T47D (cell line): Measurements from ENCODE around the gene GLUL.

Experiments
- DNase-seq, 2 experiments: peaks; one replicate each; pipeline versions ENCODE4 v3.0.0 to v3.0.0-alpha.2; 2011 to 2012; ENCODE audit warnings: low read depth in 1 of 2, low spot score in 1 of 2
- JUND ChIP-seq: IDR thresholded peaks from 2 replicates; pipeline ENCODE4 v1.6.1; 2012; ENCODE audit warnings: low read depth
- in situ Hi-C: cut with HindIII; loops from 2 replicates; pipeline ENCODE4 v1.10.0; 2016; ENCODE audit warnings: low sequenced_read_pairs, low pct_unique_long_range_greater_than_20kb

GLUL gene

GRCh38 chr1:182408435-182409075 lies 17.0 kb upstream of the GLUL start:
- TF ChIP-seq JUND: no peak
- DNase-seq: no peak
- in situ Hi-C loops: no loop called here

DNA sequence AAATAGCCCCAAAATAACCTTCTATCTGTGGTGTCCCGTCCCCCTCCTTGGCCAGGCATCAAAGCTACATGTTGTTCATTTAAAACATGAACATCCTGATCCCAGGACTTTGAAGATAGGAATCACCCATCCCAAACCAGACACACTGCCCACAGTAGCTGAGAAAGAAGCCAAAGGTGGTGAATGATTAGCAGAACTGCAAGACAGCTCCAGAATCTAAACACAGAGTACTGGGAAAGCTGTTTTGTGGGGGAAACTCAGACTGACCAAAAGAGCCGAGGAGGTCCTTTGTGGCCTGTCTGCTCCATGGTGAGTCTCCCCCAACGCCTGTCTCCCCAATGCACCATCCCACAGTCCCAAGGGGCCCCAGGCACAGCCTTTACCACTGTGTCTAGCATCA lies 16.1 kb upstream of the GLUL start:
- no peak for DNase-seq
- TF ChIP-seq JUND: no peak
- in situ Hi-C loops: no loop called here

DNA sequence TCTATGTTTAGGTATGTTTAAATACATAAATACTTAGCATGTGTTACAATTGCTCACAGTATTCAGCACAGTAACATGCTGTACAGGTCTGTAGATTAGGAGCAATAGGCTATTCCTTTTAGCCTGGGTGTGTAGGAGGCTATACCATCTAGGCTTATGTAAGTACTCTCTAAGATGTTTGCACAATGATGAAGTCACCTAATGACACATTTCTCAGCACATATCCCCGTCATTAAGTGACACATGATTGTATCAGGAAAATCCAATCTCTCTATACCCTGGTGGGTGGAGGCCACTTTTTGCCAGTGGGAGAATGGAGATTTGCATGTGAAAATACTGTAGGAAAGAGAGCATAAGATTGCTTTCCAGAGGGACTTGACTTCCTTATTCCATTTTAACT lies 14.4 kb upstream of the GLUL start:
- DNase-seq: no peak
- in situ Hi-C loops: no loop called here
- no peak for TF ChIP-seq JUND

DNA sequence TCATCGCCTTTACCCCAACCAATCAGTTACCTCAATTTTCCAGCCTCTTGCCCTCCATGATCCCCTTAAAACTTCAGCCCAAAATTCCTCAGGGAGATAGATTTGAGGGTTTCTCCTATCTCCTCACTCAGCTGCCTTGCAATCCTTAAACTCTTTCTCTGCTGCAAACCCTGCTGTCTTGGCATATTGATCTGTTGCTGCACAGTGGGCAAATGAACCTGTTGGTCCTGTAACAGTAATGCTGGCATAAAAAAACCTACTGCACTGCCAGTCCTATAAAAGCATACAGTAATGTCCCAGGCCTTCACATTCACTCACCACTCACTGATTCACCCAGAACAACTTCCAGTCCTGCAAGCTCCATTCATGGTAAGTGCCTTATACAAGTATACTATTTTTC lies 14.0 kb upstream of the GLUL start:
- DNase-seq: no peak
- no peak for TF ChIP-seq JUND
- in situ Hi-C loops: no loop called here

DNA sequence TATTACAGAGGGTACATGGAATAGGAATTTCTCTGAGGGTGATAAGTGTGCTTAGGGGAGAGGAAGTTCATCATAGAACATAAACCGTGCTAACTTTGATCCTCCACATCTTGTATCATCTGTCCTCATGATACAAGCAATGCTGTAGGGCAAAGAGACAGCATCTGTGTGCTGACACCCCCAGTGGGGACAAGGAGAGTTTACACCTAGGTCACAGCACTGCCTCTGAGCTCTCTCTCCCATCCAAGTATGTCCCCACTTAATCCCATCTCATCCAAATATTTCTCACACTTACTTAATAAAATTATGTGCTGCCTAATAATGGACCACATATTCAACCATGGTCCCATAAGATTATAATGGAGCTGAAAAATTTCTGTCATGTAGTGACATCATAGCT lies 13.2 kb upstream of the GLUL start:
- DNase-seq: no peak
- in situ Hi-C loops: no loop called here
- TF ChIP-seq JUND: no peak

- no peak for DNase-seq
- in situ Hi-C loops: no loop called here
- TF ChIP-seq JUND: no peak
These were observed 9.0 kb upstream of the GLUL start, which contains the start of gene TEDDM1 for GRCh38 chr1:182400567-182400966. TEDDM1 (minus strand) TSS chr1:182400667; CDS start chr1:182400485, 182 bp downstream.

DNA sequence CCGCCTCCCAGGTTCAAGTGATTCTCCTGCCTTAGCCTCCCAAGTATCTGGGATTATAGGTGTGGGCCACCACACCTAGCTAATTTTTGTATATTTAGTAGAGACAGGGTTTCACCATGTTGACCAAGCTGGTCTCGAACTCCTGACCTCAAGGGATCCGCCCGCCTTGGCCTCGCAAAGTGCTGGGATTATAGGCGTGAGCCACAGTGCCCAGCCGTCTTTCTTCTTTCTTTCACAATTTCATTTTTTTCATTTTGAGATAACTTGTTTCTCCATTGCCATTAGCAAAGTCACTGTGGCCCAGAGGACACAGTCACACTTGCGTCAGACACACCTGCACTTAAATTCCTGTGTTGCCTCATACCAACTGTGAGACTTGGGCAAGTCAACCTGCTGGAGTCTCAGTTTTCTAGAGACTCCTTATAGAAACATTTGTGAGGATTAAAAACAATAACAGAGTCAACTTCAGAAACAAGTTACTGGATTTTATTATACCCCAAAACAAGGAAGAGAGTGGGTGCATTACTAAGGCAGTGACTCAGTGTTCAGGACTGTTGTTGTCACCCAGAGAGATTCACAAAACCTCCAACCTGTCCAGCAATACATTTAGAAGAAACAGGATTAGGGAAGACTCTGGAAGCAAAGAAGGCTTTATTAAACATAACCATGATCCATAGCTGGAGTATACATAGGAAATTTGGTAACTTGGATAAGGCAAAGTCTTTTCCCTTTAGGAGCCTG lies 6.2 kb upstream of the GLUL start:
- no peak for TF ChIP-seq JUND
- peak in 1 of 2 experiments; percentile 61 for DNase-seq
- in situ Hi-C loops: no loop called here

DNA sequence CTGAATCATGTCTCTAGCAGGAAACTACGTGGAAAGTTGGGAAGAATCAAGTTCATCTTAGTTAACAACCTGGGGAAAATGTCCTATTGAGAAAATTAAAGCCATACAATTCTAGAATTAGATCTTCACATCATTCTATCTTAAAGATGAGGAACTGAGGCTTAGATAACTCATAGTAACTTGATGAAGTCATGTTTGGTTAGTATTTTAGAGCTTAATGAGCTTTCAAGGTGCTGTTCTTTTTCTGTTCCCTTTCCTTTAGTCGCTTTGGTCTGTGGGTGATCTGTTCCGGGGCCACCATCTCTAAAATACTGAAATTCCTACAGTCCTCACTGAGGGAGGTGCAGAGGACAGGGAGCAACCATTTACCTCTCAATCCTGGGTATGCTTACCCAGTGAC lies 4.3 kb upstream of the GLUL start:
- TF ChIP-seq JUND: no peak
- in situ Hi-C loops: no loop called here
- DNase-seq: no peak

DNA sequence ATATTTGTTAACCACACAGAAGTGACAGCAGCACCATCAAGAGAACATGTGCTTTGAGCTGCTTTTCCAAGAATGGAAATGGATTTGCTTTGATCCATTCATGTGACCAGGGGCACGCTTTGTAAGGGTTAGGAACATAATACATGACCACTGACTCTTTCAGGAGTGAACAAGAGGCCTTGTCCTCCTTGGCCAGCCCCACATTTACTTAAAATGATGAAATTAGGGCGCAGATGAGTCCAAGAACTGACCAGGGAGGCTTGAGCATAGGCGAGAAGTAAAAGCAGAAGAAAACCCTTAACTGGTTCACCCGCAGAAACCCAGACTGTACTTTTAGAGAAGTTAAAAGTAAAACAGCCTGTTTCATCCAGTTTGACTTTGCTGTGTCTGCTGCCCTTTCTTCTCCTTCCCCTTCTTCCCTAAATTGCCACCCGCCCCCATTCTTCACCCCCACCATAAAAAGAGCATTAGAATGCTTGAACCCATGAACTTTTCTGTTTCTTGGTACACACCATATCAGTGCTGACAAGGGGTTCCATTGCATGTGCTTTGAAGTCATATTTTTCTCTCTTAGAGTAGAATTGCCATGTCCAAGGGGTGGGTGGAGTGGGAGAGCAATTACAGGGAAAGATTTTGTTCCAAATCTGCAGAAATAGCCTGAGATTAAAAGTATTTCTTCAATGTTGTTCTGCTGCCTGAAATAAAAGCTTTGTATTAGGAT lies 2.6 kb upstream of the GLUL start:
- in situ Hi-C loops: no loop called here
- no peak for TF ChIP-seq JUND
- no peak for DNase-seq

GRCh38 chr1:182392050-182393028 lies 749 bp upstream of the GLUL start:
- peak; percentile 37 to 54 for DNase-seq
- in situ Hi-C loops: no loop called here
- TF ChIP-seq JUND: no peak

DNA sequence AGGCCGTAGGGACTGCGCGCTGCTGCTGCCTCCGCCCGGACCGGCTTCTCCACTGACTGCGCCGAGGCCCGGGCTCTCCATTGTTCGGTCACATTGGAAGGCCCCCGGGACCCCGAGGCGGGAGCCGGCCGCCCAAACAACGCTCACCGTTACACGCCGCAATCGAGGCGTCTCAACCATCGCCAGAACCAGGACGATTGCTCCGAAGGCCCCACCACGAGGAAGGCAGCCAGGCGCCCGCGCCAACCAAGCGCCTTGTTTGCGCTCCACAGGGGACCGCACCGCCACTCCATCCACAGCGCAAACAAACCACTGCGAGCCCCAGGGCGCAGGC lies 595 bp downstream of the GLUL start:
- no peak for DNase-seq
- TF ChIP-seq JUND: no peak
- in situ Hi-C loops: no loop called here

DNA sequence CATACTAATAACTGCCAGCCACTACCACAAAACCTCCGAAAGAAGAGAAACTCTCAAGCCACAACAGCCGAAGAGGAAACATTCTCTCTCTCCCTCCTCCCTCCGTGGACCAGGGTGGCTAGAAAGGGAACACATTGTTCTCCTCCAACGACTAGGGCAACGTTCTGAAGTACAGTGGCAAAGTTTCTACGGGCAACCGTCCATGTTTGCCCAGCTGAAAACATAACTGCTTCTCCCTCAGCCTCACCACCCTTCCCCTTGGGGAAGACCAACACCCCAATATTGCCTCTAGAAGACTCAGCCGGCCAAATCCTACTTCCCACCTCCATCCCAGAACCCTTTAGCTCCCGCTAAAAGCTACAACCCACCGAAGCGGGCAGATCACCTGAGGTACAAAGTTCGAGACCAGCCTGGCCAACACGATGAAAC lies 2.0 kb downstream of the GLUL start:
- DNase-seq: peak; percentile 17 to 47
- in situ Hi-C loops: no loop called here
- TF ChIP-seq JUND: no peak
